SK-N-SH (cell line): Measurements from ENCODE around the gene DYRK1A. TPM values are rescaled to one million over a fixed set of nuclear protein-coding genes. Genes with fewer than 3 reads are reported as not detected.

Experiments used
- CTCF ChIA-PET: fragments of 300-600, 350-600 bp; formaldehyde crosslinking; extraction: SDS; loops from one replicate; lab custom pipeline; 2021; lab: Yijun Ruan, JAX
- POLR2A ChIA-PET: fragments of 350-600 bp; sonication (Branson Sonifier 250); formaldehyde crosslinking; extraction: SDS; loops from one replicate; lab custom pipeline; 2020; ENCODE audit warnings: antibody characterized with exemption, inconsistent platforms; lab: Yijun Ruan, JAX
- DNase-seq: peaks from one replicate; pipeline ENCODE4 v3.0.0; 2012
- H2AFZ ChIP-seq: fragments of 200-600 bp; sonication (generic); 2 replicates; pipeline ENCODE4 v1.8.1; 2016; ENCODE audit warnings: antibody characterized with exemption, mild to moderate bottlenecking, low read depth
- H3F3A ChIP-seq: fragments of 200-600 bp; sonication (generic); replicated peaks from 2 replicates; pipeline ENCODE3; 2016; ENCODE audit warnings: antibody characterized with exemption, mild to moderate bottlenecking; ENCODE audit not compliant: insufficient read depth
- H3K27ac ChIP-seq, 2 experiments: fragments of 200-500 bp in 1 of 2; fragments of 200-600 bp in 1 of 2; sonication (Bioruptor generic) in 1 of 2; sonication (generic), shearing (Covaris generic) in 1 of 2; 2 replicates each; pipeline versions ENCODE4 v1.5.1 to v1.6.1; 2014 to 2016; ENCODE audit warnings: low read depth in 2 of 2, inconsistent platforms in 1 of 2, low read length in 1 of 2, mild to moderate bottlenecking in 1 of 2, mixed read lengths in 1 of 2
- H3K27me3 ChIP-seq: fragments of 200-600 bp; sonication (generic), shearing (Covaris generic); 2 replicates; pipeline ENCODE4 v1.6.1; 2016; ENCODE audit warnings: mixed run types; ENCODE audit not compliant: insufficient read depth
- H3K36me3 ChIP-seq, 2 experiments: fragments of 200-500 bp in 1 of 2; fragments of 200-600 bp in 1 of 2; sonication (Bioruptor generic) in 1 of 2; sonication (generic) in 1 of 2; replicated peaks in 1 of 2; 2 replicates each; pipeline versions ENCODE3 to v1.5.1; 2014 to 2016; ENCODE audit warnings: low read length in 1 of 2, mild to moderate bottlenecking in 1 of 2; ENCODE audit not compliant: insufficient read depth in 2 of 2, control insufficient read depth in 1 of 2
- H3K4me1 ChIP-seq, 2 experiments: fragments of 200-500 bp in 1 of 2; fragments of 200-600 bp in 1 of 2; sonication (Bioruptor generic) in 1 of 2; sonication (generic), shearing (Covaris generic) in 1 of 2; 2 replicates each; pipeline versions ENCODE4 v1.5.1 to v1.6.1; 2014 to 2016; ENCODE audit warnings: low read depth in 1 of 2, low read length in 1 of 2, mixed run types in 1 of 2; ENCODE audit not compliant: insufficient read depth in 2 of 2, control insufficient read depth in 1 of 2
- H3K4me2 ChIP-seq: fragments of 200-600 bp; sonication (generic), shearing (Covaris generic); 2 replicates; pipeline ENCODE4 v1.6.1; 2017; ENCODE audit warnings: mixed run types
- H3K4me3 ChIP-seq, 2 experiments: fragments of 200-500 bp in 1 of 2; fragments of 200-600 bp in 1 of 2; sonication (Bioruptor generic) in 1 of 2; sonication (generic), shearing (Covaris generic) in 1 of 2; 2 replicates each; pipeline versions ENCODE4 v1.5.1 to v1.8.1; 2014 to 2016; ENCODE audit warnings: low read depth in 2 of 2, inconsistent platforms in 1 of 2, low read length in 1 of 2, mild to moderate bottlenecking in 1 of 2, mixed read lengths in 1 of 2, moderate library complexity in 1 of 2
- H3K79me2 ChIP-seq: fragments of 200-600 bp; sonication (generic); 2 replicates; pipeline ENCODE4 v1.8.1; 2017; ENCODE audit warnings: mild to moderate bottlenecking; ENCODE audit not compliant: insufficient read depth
- H3K9ac ChIP-seq: fragments of 200-600 bp; sonication (generic); 2 replicates; pipeline ENCODE4 v1.6.1; 2017; ENCODE audit warnings: mixed run types
- H3K9me2 ChIP-seq: fragments of 200-600 bp; sonication (generic); 2 replicates; pipeline ENCODE4 v1.6.1; 2017; ENCODE audit warnings: mixed run types
- H3K9me3 ChIP-seq: fragments of 200-600 bp; sonication (generic); 2 replicates; pipeline ENCODE4 v1.6.1; 2017; ENCODE audit warnings: mixed run types, mild to moderate bottlenecking, moderate library complexity
- H4K20me1 ChIP-seq: fragments of 200-600 bp; sonication (generic); 2 replicates; pipeline ENCODE4 v1.6.1; 2017; ENCODE audit warnings: mild to moderate bottlenecking, mixed run types; ENCODE audit not compliant: insufficient read depth
- CHD2 ChIP-seq: fragments of 150-350 bp; IDR thresholded peaks from 2 replicates; pipeline ENCODE4 v1.6.1; 2018; ENCODE audit warnings: low read length; ENCODE audit not compliant: partially characterized antibody
- ELF1 ChIP-seq: IDR thresholded peaks from 2 replicates; pipeline ENCODE4 v1.4.0; 2012
- FOXM1 ChIP-seq: IDR thresholded peaks from 2 replicates; pipeline ENCODE4 v1.4.0; 2012; ENCODE audit warnings: low read depth, mild to moderate bottlenecking
- GABPA ChIP-seq: IDR thresholded peaks from 2 replicates; pipeline ENCODE4 v1.4.0; 2012; ENCODE audit warnings: low read depth, mild to moderate bottlenecking
- GATA2 ChIP-seq: sonication (generic); formaldehyde crosslinking; IDR thresholded peaks from 2 replicates; pipeline ENCODE4 v1.5.0; 2020; ENCODE audit warnings: mild to moderate bottlenecking, missing genetic modification reagents
- MXI1 ChIP-seq: IDR thresholded peaks from 2 replicates; pipeline ENCODE4 v1.6.1; 2012; ENCODE audit warnings: mild to moderate bottlenecking, low read depth, low read length, improper control_type of control experiment
- NFIC ChIP-seq: IDR thresholded peaks from 2 replicates; pipeline ENCODE4 v1.4.0; 2012; ENCODE audit warnings: borderline replicate concordance
- NRF1 ChIP-seq: IDR thresholded peaks from 2 replicates; pipeline ENCODE4 v1.6.1; 2012; ENCODE audit warnings: low read depth, mild to moderate bottlenecking, low read length
- POLR2AphosphoS5 ChIP-seq: IDR thresholded peaks from 2 replicates; pipeline ENCODE4 v1.6.1; 2012; ENCODE audit warnings: low read depth, low read length
- RAD21 ChIP-seq: IDR thresholded peaks from 2 replicates; pipeline ENCODE4 v1.6.1; 2012; ENCODE audit warnings: mild to moderate bottlenecking, low read length
- RCOR1 ChIP-seq: fragments of 150-350 bp; IDR thresholded peaks from 2 replicates; pipeline ENCODE4 v1.6.1; 2017; ENCODE audit warnings: antibody characterized with exemption, low read length
- RXRA ChIP-seq: IDR thresholded peaks from 2 replicates; pipeline ENCODE4 v1.4.0; 2012; ENCODE audit warnings: low read depth, mild to moderate bottlenecking, borderline replicate concordance
- TAF1 ChIP-seq: IDR thresholded peaks from 2 replicates; pipeline ENCODE4 v1.6.1; 2012; ENCODE audit warnings: low read depth, mild to moderate bottlenecking, low read length, moderate library complexity, borderline replicate concordance
- TCF12 ChIP-seq: IDR thresholded peaks from 2 replicates; pipeline ENCODE4 v1.4.0; 2012
- WGBS: methylation state at CpG from one replicate; pipeline ENCODE4 v1.1.6; 2017; ENCODE audit warnings: low lambda C conversion rate; 5-methylcytosine and 5-hydroxymethylcytosine counted together
- polyA plus RNA-seq, 3 experiments: library from polyadenylated mRNA; depleted of rRNA; stranded (reverse); fragments of >200 nt; gene quantifications; 2 replicates each; pipeline ENCODE4 v1.2.3, GENCODE V29; 2012
- TF ChIP-seq, protein P1 (sequence below): fragments of 150-350 bp; IDR thresholded peaks from 2 replicates; pipeline ENCODE4 v1.6.1; 2016; ENCODE audit warnings: mild to moderate bottlenecking, low read depth, low read length
- TF ChIP-seq, protein P2 (sequence below): IDR thresholded peaks from 2 replicates; pipeline ENCODE4 v1.4.0; 2012; ENCODE audit warnings: low read depth, borderline replicate concordance
- TF ChIP-seq, protein P3 (sequence below): IDR thresholded peaks from 2 replicates; pipeline ENCODE4; 2012

The DYRK1A gene
- polyA plus RNA-seq, 1 of the 3 experiments (the other 2 are of a cell fraction) = 19.3 TPM

DNA sequence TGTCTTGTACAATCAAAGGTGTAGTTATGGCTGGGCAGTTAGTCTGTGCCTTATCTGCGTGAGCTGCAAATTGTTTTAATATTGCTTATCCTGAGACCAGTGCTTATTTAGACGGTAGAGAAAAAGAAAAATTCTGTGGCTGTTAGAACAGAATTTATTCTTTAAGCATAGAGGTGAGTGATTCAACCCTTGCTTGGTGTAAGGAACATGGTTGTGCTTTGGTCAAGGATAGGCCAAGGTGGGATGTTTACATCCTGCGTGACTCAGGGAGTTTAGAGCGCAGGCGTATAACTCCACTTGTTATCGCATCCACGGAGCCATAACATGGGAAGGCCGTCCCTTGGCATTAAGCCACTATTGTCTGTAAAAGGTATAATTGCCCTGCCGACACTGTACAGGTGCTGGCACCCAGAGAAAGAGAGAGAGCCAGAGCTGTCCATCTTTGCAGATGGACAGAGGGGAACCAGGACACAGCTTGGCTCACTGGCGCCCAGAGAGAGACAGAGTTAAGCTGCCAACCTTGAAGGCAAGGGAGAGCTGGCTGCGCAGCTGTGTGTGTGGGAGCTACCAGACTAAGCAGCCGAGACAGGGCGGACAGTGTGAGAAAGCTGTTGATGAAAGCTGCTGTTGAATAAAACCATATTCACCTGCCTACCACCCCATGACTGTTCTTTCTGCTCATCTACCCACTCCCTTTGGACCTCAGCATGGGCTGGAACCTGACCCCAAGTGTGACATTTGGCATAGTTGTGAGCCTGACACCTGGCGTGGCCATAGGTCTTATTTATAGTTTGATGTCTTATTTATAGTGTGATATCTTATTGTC, 200.4 kb downstream of the DYRK1A start:
- Histone ChIP-seq H3F3A (peaks cover 12% of the 10 kb centered on the region), H3K9me2 (no peaks in the 10 kb centered on the region), H3K27ac (no peak overlapping the region), H3K79me2 (no peaks in the 10 kb centered on the region), H3K27me3 (0 out of 2 replicates have a peak, but pooled peaks cover 6% of the 10 kb centered on the region), H3K4me2 (no peak overlapping the region), H3K4me3 (no peak overlapping the region), H3K9ac (no peak overlapping the region), H3K36me3 (no peaks in the 10 kb centered on the region), H4K20me1 (no peaks in the 10 kb centered on the region), H3K4me1 (peaks cover 7 to 20% of the 10 kb centered on the region in 2 experiments; a peak in 2 of 4 replicates), H2AFZ (no peak overlapping the region), H3K9me3 (no peaks in the 10 kb centered on the region)
- WGBS = 93% methylated on average over 14 of the region's 14 CpGs
- POLR2A ChIA-PET = no interaction called here
- no peak for DNase-seq
- CTCF ChIA-PET = interaction anchor here (0.6 kb wide), 1 partner anchor 236 kb away, joined by 3 read pairs; no protein-coding TSS in a partner anchor
- TF ChIP-seq TAF1 = no peak
- TF ChIP-seq TCF12 = no peak
- TF ChIP-seq, protein P1, sequence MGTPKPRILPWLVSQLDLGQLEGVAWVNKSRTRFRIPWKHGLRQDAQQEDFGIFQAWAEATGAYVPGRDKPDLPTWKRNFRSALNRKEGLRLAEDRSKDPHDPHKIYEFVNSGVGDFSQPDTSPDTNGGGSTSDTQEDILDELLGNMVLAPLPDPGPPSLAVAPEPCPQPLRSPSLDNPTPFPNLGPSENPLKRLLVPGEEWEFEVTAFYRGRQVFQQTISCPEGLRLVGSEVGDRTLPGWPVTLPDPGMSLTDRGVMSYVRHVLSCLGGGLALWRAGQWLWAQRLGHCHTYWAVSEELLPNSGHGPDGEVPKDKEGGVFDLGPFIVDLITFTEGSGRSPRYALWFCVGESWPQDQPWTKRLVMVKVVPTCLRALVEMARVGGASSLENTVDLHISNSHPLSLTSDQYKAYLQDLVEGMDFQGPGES = no peak
- TF ChIP-seq, protein P2, sequence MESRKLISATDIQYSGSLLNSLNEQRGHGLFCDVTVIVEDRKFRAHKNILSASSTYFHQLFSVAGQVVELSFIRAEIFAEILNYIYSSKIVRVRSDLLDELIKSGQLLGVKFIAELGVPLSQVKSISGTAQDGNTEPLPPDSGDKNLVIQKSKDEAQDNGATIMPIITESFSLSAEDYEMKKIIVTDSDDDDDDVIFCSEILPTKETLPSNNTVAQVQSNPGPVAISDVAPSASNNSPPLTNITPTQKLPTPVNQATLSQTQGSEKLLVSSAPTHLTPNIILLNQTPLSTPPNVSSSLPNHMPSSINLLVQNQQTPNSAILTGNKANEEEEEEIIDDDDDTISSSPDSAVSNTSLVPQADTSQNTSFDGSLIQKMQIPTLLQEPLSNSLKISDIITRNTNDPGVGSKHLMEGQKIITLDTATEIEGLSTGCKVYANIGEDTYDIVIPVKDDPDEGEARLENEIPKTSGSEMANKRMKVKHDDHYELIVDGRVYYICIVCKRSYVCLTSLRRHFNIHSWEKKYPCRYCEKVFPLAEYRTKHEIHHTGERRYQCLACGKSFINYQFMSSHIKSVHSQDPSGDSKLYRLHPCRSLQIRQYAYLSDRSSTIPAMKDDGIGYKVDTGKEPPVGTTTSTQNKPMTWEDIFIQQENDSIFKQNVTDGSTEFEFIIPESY = no peak
- TF ChIP-seq, protein P3, sequence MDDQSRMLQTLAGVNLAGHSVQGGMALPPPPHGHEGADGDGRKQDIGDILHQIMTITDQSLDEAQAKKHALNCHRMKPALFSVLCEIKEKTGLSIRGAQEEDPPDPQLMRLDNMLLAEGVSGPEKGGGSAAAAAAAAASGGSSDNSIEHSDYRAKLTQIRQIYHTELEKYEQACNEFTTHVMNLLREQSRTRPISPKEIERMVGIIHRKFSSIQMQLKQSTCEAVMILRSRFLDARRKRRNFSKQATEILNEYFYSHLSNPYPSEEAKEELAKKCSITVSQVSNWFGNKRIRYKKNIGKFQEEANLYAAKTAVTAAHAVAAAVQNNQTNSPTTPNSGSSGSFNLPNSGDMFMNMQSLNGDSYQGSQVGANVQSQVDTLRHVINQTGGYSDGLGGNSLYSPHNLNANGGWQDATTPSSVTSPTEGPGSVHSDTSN = no peak
- TF ChIP-seq MXI1 = no peak
- no peak for TF ChIP-seq GABPA
- no peak for TF ChIP-seq RAD21
- no peak for TF ChIP-seq CHD2
- TF ChIP-seq FOXM1 = no peak
- TF ChIP-seq RCOR1 = no peak
- TF ChIP-seq NRF1 = no peak
- TF ChIP-seq POLR2AphosphoS5 = no peak
- no peak for TF ChIP-seq NFIC
- TF ChIP-seq RXRA = no peak
- no peak for TF ChIP-seq ELF1
- TF ChIP-seq GATA2 (CRISPR knock-in tag) = no peak
